CD4-positive, alpha-beta T cell (primary cell): ENCODE measurements around the gene MICAL2. TPM values are rescaled to one million over a fixed set of nuclear protein-coding genes. Genes with fewer than 3 reads are reported as not detected.

Source experiments
- ATAC-seq: fragments of 200-7000 bp; cut with Tn5 transposase; one replicate; pipeline ENCODE4 v1.10.0; 2022; ENCODE audit warnings: mild to moderate bottlenecking; ENCODE audit not compliant: poor library complexity
- CTCF ChIA-PET: fragments of 350-600 bp; sonication (Branson Sonifier 250); formaldehyde crosslinking; loops from one replicate; lab custom pipeline; 2021; ENCODE audit warnings: antibody characterized with exemption, inconsistent platforms; lab: Charles Lee
- POLR2A ChIA-PET: fragments of 350-600 bp; sonication (Branson Sonifier 250); formaldehyde crosslinking; loops from one replicate; lab custom pipeline; 2021; ENCODE audit warnings: antibody characterized with exemption, inconsistent platforms; lab: Charles Lee
- DNase-seq, 14 experiments: peaks; one replicate each; pipeline ENCODE4 v3.0.0-alpha.2; 2013 to 2020; ENCODE audit warnings: mixed read lengths in 2 of 14
- H3K27ac ChIP-seq, 2 donors: one replicate each; pipeline versions ENCODE4 v1.5.1 to v1.7.0; 2013; ENCODE audit warnings: low read length in 2 of 2, low read depth in 1 of 2, mild to moderate bottlenecking in 1 of 2
- H3K27me3 ChIP-seq, 2 experiments: 1 replicate in 1 of 2; 2 replicates in 1 of 2; pipeline versions ENCODE4 v1.6.1 to v1.7.0; 2013; ENCODE audit warnings: low read length in 2 of 2, control low read depth in 1 of 2, mild to moderate bottlenecking in 1 of 2, moderate library complexity in 1 of 2; ENCODE audit not compliant: insufficient read depth in 2 of 2, control insufficient read depth in 1 of 2
- H3K36me3 ChIP-seq: one replicate; pipeline ENCODE4 v1.6.1; 2013; ENCODE audit warnings: low read length, control low read depth; ENCODE audit not compliant: insufficient read depth
- H3K4me1 ChIP-seq: one replicate; pipeline ENCODE4 v1.6.1; 2013; ENCODE audit warnings: low read length, control low read depth; ENCODE audit not compliant: insufficient read depth
- H3K4me3 ChIP-seq: one replicate; pipeline ENCODE4 v1.5.1; 2013; ENCODE audit warnings: mild to moderate bottlenecking, low read length, moderate library complexity
- H3K9me3 ChIP-seq, 2 experiments: 1 replicate in 1 of 2; 2 replicates in 1 of 2; pipeline versions ENCODE4 v1.6.1 to v1.7.0; 2013; ENCODE audit warnings: low read length in 2 of 2, mild to moderate bottlenecking in 2 of 2, control low read depth in 1 of 2, moderate library complexity in 1 of 2; ENCODE audit not compliant: control insufficient read depth in 1 of 2, insufficient read depth in 1 of 2
- H3K27ac Mint-ChIP-seq: one replicate; pipeline ENCODE4 v1.8.0; 2020; ENCODE audit warnings: mixed read lengths
- H3K27me3 Mint-ChIP-seq: one replicate; pipeline ENCODE4 v1.8.0; 2021; ENCODE audit warnings: mixed read lengths
- H3K36me3 Mint-ChIP-seq: one replicate; pipeline ENCODE4 v1.8.0; 2021; ENCODE audit warnings: low read depth, mixed read lengths
- H3K4me1 Mint-ChIP-seq: one replicate; pipeline ENCODE4 v1.8.0; 2021; ENCODE audit warnings: low read depth, mixed read lengths
- H3K4me3 Mint-ChIP-seq: one replicate; pipeline ENCODE4 v1.8.0; 2020; ENCODE audit warnings: mild to moderate bottlenecking, mixed read lengths
- H3K9me3 Mint-ChIP-seq: one replicate; pipeline ENCODE4 v1.8.0; 2020; ENCODE audit warnings: mixed read lengths
- intact Hi-C, 2 experiments: fragments of 100-400 bp; cut with DNase I in 1 of 2; cut with micrococcal nuclease in 1 of 2; formaldehyde crosslinking; loops; one replicate each; pipeline versions ENCODE4 v1.15.1 to v1.9.0; 2023 to 2025; cut with DNase I, micrococcal nuclease
- total RNA-seq, 174 experiments: library from RNA in 2 of 174; stranded (reverse) in 2 of 174; gene quantifications; one replicate each; pipeline ENCODE4 v1.2.3 and lab custom pipeline; 2021 to 2026
- TF ChIP-seq, protein P1 (sequence below): fragments of 200-600 bp; IDR thresholded peaks from one replicate; pipeline ENCODE4 v1.8.0; 2022; ENCODE audit warnings: antibody characterized with exemption, mild to moderate bottlenecking

MICAL2 gene
- total RNA-seq, 2 experiments from 2014 or later, result 12.8 to 14.1 TPM

DNA sequence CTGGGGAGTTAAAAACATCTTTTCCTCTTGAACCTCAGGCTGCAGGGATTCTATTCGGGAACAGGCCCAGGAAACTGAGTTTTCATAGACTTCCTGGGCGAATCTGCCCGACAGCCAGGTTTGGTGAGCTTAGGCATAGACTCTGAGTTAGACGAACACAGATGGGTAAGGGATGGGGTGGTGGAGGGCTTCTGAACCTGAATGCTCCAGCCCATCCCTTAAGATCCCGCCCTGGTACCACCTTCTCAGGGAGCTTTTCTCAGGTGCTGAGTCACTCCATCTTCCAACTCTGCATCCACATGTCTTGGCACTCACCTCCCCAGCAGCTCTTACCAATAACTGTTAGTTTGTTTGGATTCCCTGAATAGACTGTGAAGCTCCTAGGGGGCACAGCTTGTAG, 37.4 kb downstream of the MICAL2 start:
- ChIA-PET POLR2A (no interaction called here), CTCF (no interaction called here)
- H3K27ac ChIP-seq, result no peak overlapping the region
- H3K36me3 Mint-ChIP-seq, result no peaks in the 10 kb centered on the region
- H3K9me3 Mint-ChIP-seq, result no peaks in the 10 kb centered on the region
- intact Hi-C loops, result no loop called here
- TF ChIP-seq, protein P1, sequence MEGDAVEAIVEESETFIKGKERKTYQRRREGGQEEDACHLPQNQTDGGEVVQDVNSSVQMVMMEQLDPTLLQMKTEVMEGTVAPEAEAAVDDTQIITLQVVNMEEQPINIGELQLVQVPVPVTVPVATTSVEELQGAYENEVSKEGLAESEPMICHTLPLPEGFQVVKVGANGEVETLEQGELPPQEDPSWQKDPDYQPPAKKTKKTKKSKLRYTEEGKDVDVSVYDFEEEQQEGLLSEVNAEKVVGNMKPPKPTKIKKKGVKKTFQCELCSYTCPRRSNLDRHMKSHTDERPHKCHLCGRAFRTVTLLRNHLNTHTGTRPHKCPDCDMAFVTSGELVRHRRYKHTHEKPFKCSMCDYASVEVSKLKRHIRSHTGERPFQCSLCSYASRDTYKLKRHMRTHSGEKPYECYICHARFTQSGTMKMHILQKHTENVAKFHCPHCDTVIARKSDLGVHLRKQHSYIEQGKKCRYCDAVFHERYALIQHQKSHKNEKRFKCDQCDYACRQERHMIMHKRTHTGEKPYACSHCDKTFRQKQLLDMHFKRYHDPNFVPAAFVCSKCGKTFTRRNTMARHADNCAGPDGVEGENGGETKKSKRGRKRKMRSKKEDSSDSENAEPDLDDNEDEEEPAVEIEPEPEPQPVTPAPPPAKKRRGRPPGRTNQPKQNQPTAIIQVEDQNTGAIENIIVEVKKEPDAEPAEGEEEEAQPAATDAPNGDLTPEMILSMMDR, result no peak
- peaks cover 45% of the 10 kb centered on the region for H3K4me1 ChIP-seq
- H3K4me1 Mint-ChIP-seq, result peaks cover 69% of the 10 kb centered on the region
- no peaks in the 10 kb centered on the region for H3K27me3 Mint-ChIP-seq
- ATAC-seq (no peak), DNase-seq (no peak)
- H3K36me3 ChIP-seq, result no peaks in the 10 kb centered on the region
- H3K27ac Mint-ChIP-seq, result no peak overlapping the region
- H3K27me3 ChIP-seq, result no peaks in the 10 kb centered on the region
- no peaks in the 10 kb centered on the region for H3K9me3 ChIP-seq
- H3K4me3 Mint-ChIP-seq, result no peak overlapping the region
- no peak overlapping the region for H3K4me3 ChIP-seq

DNA sequence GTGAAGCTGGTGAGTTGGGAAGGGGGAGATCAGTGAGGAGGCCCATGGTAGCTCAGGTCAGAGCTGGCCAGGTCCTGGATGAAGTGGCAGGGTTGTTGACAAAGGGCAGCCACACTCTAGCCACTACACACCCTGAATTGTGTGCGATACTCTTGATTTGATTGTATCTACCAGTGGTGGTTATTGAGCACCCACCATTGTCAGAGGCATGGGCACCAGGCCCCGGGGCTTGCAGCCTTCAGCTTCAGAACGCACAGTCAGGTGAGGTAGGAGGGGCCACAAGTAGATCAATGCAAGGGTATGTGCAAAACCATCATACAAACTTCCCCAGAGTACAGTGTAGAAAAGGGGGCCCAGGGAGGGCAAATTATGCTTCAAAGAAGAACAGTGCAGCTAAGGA, 38.1 kb downstream of the MICAL2 start:
- H3K27ac Mint-ChIP-seq, result no peak overlapping the region
- POLR2A ChIA-PET, result no interaction called here
- intact Hi-C loops, result no loop called here

DNA sequence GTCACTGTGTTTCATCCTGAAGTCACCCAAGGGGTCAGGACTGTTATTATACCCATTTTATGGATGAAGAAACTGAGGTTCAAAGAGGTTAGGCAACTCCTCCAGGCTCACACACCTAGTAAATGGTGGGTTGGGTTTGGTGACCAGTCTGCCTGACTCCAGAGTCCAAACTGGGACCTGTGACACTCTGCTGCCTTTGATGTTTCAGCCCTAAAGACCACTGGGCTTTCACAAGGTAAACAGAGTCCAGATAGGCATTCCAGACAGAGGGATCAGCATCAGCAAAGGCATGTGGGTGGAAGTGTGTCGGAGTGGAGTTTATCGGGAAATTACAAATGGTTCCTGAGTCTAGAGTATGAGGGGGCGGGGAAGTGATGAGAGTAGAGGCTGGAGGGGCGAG, 38.5 kb downstream of the MICAL2 start:
- Histone ChIP-seq H3K27me3 (no peaks in the 10 kb centered on the region), H3K27ac (no peak overlapping the region), H3K4me3 (no peak overlapping the region), H3K4me1 (peaks cover 34% of the 10 kb centered on the region), H3K36me3 (no peaks in the 10 kb centered on the region), H3K9me3 (no peaks in the 10 kb centered on the region)
- TF ChIP-seq, protein P1, result no peak
- Mint-ChIP-seq H3K27me3 (no peaks in the 10 kb centered on the region), H3K4me1 (peaks cover 58% of the 10 kb centered on the region), H3K36me3 (no peaks in the 10 kb centered on the region), H3K27ac (peak overlapping the region; percentile 25), H3K4me3 (no peak overlapping the region), H3K9me3 (no peaks in the 10 kb centered on the region)
- DNase-seq (no peak), ATAC-seq (no peak)
- CTCF ChIA-PET, result no interaction called here
- intact Hi-C loops, result no loop called here
- POLR2A ChIA-PET, result no interaction called here

More for the DNA sequence above, 38.1 kb downstream of the MICAL2 start:
- Histone ChIP-seq H3K4me1 (peaks cover 39% of the 10 kb centered on the region), H3K36me3 (no peaks in the 10 kb centered on the region), H3K27me3 (no peaks in the 10 kb centered on the region), H3K4me3 (no peak overlapping the region), H3K9me3 (no peaks in the 10 kb centered on the region), H3K27ac (no peak overlapping the region)
- TF ChIP-seq, protein P1, result no peak
- Mint-ChIP-seq H3K27me3 (no peaks in the 10 kb centered on the region), H3K9me3 (no peaks in the 10 kb centered on the region), H3K36me3 (no peaks in the 10 kb centered on the region), H3K4me3 (no peak overlapping the region), H3K4me1 (peaks cover 63% of the 10 kb centered on the region)
- CTCF ChIA-PET, result no interaction called here
- DNase-seq (no peak), ATAC-seq (no peak)
